Activated naive CD8-positive, alpha-beta T cell treated with anti-CD3 and anti-CD28 coated beads, Interleukin-2, amount 50 U/mL, for 16 hours (primary cell): ENCODE measurements around the gene FBXO21.
"Not testable (repeated sequence)": the region's sequence is repeated elsewhere in the genome, so short reads cannot be mapped to it uniquely, and the experiment has no call there.

ENCODE experiments used
- DNase-seq: peaks from one replicate; pipeline ENCODE4 v3.0.0-alpha.2; 2020; ENCODE audit warnings: low read depth, low spot score

Gene FBXO21

GRCh38 chr12:117202033-117202432 lies 11.8 kb upstream of the FBXO21 start:
- no peak for DNase-seq

- DNase-seq = not testable (repeated sequence)
These were observed 9.9 kb upstream of the FBXO21 start for GRCh38 chr12:117199956-117200744.

- not testable (repeated sequence) for DNase-seq
These were observed 6.1 kb upstream of the FBXO21 start for GRCh38 chr12:117196334-117196733.

- not testable (repeated sequence) for DNase-seq
These were observed 4.8 kb upstream of the FBXO21 start for GRCh38 chr12:117195027-117195426.

DNA sequence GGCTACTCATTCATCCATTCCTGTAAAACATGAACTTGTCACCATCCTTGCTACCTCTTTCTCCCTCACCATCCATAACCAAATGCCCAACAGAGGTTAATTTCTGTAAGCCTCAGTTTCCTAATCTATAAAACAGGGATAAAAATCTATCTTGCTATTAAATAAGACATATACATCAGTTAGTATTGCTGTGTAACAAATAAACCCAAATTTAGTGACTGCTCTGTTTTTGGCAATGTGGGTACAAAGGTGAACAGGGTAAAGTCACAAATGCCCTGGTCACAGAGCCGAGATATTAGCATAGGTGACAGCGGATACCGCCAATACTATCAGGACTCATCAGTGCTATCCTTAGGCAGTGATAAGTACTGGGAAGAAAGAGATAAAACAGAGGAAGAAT lies 3.6 kb upstream of the FBXO21 start:
- no peak for DNase-seq

GRCh38 chr12:117192581-117192980 lies 2.3 kb upstream of the FBXO21 start:
- not testable (repeated sequence) for DNase-seq

- no peak for DNase-seq
These were observed 1.8 kb upstream of the FBXO21 start for GRCh38 chr12:117192057-117192456.

DNA sequence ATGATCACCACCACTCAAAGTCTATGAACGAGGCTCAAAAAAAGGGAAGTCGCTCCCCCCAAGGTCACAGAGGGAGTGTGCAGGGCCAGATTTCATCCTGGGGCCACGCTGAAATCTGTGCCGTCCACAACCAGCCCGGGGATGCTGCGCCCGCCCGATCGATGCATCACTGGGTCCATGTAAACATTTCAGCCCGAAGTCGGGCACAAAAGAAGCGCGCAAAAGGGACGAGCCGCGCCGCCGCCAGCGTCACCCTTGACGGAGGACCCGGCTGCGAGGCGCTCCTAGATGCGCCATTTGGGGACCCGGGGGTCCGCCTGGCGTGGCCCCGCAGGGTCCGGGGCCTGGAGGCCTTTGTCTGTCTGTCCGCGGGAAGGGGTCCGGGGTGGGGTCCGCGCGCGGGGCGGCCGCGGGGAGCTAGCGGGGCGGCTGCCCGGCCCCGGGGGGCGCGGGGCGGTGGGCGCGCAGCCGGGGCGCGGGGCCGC lies 503 bp downstream of the FBXO21 start:
- DNase-seq = no peak

DNA sequence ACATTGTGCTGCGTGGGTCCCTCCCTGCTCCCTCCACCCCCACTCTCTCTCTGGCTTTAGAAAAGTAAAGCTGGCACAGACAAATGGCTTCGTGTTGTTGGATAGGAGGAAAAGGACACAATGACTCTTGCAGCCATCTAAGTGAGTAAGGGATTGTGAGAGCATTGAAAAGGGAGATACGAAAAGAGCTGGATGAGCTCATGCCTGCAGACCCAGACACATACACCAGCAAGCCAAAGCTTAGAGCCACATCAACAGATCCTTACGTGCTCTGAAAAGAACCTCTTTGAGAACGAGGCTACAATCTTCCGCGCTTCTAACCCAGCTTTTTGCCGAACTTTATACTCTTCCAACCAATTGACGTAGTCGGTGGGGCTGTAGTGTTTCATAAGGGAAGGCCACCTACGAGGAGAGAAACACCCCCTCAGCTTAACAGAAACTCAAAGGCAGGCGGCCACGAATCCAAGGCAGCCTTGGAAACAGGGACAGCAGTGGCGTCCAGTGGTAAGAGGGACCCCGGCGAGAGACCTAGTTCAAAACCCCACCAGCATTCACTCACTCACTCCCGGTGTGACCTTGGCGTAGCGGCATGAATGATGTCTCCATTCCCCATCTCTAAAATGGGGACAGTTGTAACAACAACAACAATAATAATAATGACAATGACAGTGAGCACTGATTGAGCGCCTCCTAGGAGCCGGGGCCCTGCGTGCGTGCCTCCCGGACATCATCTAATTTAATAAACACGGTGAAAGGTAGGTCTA lies 1.1 kb downstream of the FBXO21 start:
- no peak for DNase-seq

- no peak for DNase-seq
These were observed 2.1 kb downstream of the FBXO21 start for GRCh38 chr12:117188121-117188665.

DNA sequence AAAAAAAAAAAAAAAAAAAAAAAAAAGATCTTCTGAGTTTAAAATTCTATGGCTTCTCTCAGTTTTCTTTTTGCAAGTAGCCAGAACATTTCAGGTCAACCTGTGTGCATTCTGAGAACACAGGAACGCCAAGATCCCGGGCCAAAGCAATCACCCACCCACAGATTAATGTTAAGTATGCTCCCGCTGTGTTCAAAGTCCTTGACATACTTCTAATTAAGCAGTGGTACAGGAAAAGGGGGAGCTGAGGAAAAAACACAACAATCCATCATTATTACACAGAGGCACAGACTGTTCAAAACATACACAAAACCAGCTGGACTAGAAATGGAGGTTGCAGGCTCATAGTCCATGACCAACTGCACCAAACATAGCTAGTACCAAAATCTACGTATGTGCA lies 2.8 kb downstream of the FBXO21 start:
- DNase-seq = no peak

DNA sequence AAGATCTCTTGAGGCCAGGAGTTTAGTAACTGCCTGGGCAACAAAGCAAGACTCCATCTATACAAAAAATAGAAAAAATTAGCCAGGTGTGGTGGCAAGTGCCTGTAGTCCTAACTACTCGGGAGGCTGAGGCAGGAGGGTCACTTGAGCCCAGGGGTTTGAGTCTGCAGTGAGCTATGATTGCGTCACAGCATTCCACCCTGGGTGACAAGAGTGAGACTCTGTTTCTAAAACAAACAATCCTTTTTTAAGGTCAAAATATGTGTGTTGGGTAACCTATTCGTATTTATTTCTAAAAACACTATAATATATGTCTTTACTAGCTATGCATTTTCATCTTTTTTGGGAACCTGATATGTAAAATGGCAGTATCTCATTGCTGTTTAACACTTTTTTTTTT lies 7.4 kb downstream of the FBXO21 start:
- DNase-seq = no peak

GRCh38 chr12:117181468-117181843 lies 8.8 kb downstream of the FBXO21 start:
- not testable (repeated sequence) for DNase-seq

GRCh38 chr12:117180758-117181467 lies 9.4 kb downstream of the FBXO21 start:
- DNase-seq = no peak

DNA sequence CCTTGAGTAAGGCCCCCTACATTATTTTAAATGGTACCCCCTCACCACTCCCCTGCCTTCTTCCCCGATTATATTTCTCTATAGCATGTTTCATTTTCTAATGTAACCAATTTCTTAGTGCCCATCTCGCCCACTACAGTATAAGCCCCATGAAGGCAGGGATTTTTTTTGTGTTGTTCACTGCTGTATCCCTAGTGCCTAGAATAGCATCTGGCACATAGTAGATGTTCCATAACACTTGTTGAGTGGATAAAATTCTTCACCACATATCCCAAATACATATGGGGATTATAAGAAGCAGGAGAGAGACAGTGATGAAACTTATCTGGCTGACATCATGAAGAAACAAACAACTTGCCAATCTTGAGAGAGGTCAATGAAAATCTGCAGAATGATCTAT lies 11.5 kb downstream of the FBXO21 start:
- no peak for DNase-seq

DNA sequence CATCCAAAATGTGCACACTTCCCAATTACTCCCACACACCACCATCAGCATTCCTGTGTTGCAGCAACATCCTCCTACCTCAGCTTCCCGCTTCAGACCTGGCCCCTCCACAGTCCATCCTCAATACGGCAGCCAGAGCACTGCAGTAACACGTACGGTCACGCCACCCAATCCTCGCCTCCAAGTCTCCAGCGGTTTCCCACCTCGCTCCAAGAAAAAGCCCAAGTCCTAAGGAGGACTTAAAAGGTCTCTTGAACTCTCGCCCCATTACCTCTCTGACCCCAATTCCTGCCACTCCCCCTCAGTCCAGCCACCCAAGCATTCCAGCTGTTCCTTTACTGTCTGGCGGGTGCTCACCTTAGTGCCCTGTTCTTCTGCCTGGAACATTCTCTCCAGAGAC lies 12.0 kb downstream of the FBXO21 start:
- DNase-seq = no peak

- DNase-seq = no peak
These were observed 18.1 kb downstream of the FBXO21 start for GRCh38 chr12:117172168-117172567.

DNA sequence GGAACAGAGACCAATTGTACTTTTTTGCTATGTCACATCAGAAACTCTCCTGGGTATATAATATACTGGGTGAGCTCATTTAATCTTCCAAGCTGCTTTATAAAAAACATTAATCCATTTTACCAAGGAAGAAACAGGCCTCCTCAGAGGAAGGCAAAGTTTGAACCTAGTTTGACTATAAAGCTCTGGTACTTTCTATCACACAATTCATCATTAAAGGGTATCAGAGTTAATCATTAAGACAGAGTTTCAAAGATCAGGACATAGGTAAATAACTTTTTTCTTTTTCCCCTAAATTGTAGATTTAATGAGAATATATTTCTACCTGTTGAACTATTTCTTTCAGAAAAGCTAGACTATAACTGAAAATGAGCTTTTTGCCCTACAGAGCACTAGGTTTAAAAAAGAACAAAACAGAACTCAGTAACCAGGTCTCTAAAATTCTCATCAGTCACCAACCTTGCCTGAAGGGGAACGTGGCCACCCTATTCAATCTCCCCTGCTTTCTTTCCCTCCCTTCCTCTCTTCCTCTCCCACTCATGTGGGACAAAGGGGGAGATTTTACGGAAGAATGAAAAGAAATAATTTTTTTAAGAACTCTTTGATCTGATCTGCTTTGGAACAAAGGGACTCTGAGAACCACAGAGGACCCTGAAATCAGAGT lies 18.6 kb downstream of the FBXO21 start:
- no peak for DNase-seq

DNA sequence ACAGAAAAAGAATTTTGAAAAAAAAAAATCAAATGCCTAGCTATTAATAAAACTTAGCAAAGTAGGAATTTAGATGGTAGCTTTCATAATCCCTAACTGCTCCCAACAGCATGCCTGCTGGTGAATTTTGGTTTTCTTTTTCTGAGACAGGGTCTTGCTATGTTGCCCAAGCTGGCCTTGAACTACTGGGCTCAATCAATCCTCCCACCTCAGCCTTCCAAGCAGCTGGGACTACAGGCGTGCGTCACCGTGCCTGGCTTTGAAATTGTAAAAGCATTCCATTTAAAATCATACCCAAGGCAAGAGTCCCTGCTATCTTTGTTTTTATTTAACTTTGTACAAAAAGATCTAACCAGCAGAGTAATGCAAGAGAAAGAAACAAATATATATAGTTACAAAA lies 20.7 kb downstream of the FBXO21 start:
- no peak for DNase-seq

DNA sequence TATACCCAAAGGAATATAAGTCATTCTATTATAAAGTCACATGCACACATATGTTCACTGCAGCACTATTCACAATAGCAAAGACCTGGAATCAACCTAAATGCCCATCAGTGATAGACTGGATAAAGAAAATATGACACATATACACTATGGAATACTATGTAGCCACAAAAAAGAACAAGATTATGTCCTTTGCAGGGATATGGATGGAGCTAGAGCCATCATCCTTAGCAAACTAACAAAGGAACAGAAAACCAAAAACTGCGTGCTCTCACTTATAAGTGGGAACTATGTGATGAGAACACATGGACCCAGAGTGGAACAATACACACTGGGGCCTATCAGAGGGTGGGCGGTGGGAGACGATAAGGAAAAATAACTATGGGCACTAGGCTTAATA lies 21.3 kb downstream of the FBXO21 start:
- DNase-seq = no peak

GRCh38 chr12:117167769-117168168 lies 22.5 kb downstream of the FBXO21 start:
- DNase-seq = no peak
